HTR-8/SVneo (cell line): ENCODE data around the gene ING5.
A peak's percentile ranks its signal among the peaks of the same experiment; 100 is the strongest.
"Not testable (repeated sequence)": the region's sequence is repeated elsewhere in the genome, so short reads cannot be mapped to it uniquely, and the experiment has no call there.

Source experiments
- DNase-seq: peaks from one replicate; pipeline ENCODE4 v3.0.0; 2011; ENCODE audit warnings: low spot score, mixed read lengths; ENCODE audit not compliant: insufficient read length
- FAIRE-seq: peaks from 2 replicates; lab custom pipeline; 2011; peaks lifted over from hg19 to GRCh38; lab: Jason Lieb, UNC

The ING5 gene

DNA sequence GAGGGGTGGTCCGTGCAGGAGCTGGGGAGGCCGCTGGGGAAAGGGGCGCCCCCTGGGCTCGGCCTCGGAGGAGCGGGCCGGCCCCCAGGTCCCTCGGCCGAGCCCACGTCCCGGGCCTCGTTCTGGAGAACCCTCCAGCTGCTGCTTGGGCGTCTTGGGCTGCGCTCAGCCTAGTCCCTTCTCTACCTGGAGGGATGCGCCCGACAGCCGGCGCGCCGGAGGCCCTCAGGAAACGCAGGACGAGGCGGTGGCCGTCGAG is 32.3 kb downstream of the ING5 start:
- FAIRE-seq (no peak), DNase-seq (no peak)

DNA sequence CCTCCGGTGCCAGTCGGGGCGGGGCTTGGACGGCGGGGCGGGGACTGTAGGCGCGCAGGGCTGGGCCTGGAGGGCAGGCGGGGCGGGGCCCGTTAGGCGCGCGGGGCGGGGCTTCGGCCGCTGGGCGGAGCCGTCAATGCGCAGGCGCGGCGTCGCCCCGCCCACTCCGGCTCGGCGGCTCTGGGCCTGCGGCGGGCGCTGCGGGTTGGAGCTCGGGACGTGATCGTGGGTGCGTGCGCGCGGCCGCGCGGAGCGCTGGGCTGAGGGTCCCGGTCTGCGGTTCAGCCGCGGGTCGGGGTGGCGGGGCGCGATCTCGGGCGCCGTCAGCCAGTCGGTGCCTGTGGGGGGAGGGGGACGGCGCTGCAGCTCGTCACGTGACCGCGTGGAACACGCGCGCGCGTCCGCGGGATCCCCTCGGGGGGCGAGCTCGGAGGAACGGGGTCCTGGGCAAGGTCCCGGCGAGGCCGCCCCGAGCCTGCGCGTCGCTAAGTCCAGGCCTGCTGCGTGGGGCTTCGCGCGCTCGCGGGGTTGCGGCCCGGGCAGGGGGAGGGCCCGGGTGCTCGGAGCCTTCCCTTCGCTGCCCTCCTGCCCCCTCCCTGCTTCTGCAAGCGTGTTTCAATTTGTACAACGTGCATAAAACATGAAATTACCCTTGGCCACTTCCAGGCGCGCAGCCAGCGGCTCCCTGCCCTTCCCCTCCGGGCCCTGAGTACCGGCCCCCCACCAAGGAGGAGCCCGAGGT is 32.8 kb downstream of the ING5 start, which contains the start of gene D2HGDH:
D2HGDH (plus strand) TSS at position 164 of the 742 bp plus-strand sequence. CDS start 595 bp downstream, outside the sequence.
- peak; percentile 95 for FAIRE-seq
- peak; percentile 83 for DNase-seq

DNA sequence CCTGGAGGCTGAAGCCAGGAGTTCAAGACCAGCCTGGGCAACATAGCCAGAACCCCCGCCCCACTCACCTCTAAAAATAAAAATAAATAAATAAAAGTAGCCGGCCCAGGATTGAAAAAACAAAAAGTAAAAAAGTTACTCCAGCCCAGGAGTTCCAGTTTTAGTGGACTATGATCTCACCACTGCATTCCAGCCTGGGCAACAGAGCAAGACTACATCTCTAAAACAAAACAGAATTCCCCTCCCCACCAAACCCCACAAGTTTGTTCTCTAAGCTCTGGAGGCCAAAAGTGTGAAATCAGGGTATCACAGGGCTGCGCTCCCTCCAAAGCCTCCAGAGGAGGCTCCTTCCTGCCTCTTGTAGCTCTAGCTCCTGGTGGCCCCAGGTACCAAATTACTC is 34.3 kb downstream of the ING5 start:
- DNase-seq (no peak), FAIRE-seq (no peak)

DNA sequence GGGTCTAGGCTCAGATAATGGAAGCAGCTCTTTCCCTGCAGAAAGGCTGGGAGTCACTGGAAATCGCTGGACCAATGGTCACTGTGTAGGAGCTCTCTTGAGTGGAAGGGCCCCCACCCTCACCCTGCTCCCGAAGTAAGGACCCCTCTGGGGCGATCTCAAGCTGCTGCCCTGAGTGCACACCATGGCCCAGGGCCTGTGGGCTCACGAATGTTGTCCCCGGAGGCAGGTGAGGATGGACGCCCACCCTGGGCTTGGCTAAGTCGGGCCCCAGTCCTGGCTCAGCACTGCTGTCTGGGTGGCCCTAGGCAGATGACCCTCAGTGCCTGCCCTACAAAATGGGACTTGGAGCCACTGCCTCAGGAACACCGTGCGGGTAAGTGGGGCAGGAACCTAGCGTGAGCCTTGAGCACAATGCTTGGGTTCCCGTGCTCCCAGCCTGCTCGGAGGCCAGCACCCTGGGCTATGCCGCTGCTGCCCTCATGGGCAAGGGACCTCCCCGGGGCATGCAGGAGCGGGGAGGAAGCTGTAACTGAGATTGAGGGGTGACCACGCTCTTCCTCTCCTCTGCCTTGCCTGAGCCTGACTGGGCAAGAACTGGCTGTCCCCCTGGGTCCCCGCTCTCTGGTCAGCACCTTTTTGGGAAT is 36.3 kb downstream of the ING5 start:
- DNase-seq (no peak), FAIRE-seq (no peak)

DNA sequence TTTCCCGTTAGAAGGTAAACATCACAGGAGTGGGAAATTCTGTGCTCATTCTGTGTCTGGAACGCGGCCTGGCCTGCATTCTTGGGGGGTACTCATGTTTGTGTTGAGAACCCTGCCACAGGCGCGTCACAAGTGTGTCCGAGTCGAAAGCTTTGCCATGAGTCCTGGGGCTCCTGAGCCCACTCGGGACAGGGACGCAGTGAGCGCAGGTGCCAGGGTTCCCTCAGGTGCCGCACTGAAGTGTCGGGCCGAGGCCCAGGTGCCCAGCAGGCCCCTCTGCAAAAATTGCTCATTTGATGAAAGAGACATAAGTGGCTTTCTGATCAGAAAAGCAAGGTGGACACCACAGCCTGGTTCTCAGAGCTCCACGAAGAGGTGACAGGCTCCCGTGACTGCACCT is 37.3 kb downstream of the ING5 start:
- FAIRE-seq (no peak), DNase-seq (no peak)

DNA sequence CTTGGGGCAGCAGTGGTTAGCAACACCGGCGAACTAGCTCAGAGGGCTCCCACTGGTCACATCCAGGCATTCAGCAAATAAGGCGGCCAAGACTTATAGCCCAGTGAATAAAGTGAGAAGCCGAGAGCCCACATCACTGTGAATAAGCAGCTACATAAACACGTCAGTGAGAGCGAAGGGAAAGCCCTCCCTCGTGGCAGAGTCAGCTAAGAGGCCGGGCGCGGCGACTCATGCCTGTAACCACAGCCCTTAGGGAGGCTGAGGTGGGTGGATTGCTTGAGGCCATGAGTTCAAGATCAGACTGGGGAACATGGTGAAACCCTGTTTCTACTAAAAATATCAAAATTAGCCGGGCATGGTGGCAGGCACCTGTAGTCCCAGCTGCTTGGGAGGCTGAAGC is 37.8 kb downstream of the ING5 start:
- DNase-seq, result no peak
- no peak for FAIRE-seq

DNA sequence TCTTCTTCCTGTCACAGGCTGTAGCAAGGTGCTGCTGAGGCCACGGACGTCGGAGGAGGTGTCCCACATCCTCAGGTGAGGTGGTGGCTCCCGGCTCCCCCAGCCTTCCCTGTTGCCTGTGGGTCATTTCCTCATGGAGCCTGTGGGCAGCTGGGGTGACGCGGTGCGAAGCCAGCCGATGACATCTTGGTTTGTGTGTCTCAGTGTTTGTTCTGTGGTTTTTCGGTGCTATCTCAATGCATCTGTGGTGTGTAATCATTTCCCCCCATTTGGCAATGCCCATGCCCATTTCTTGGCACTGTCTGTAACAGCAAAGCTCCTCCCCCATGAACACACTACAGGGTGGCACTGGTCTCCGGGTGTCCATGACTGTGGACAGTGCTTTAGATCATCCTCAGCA is 39.2 kb downstream of the ING5 start:
- DNase-seq (no peak), FAIRE-seq (no peak)

DNA sequence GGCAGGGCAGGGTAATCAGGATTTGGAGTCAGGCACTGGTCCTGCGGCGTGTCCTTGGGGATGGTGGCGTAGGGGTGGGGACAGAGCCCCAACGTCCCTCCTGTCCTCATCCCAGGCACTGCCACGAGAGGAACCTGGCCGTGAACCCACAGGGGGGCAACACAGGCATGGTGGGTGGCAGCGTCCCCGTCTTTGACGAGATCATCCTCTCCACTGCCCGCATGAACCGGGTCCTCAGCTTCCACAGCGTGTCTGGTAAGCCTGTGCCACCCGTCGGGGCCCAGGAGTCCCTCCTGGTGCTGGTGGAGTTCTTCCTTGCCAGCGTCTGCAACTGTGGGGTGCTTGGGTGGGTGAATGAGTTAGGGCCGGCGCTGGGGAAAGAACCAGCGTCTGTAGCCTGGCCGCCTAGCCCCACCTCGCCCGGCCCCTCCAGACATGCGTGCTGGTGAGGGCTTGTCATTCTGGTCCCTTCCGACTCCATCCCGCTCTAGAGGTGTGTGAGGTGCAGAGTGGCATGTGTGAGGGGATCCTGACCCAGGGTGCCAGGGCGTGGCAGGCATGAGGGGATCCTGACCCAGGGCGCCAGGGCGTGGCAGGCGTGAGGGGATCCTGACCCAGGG is 40.6 kb downstream of the ING5 start:
- FAIRE-seq, result no peak

DNA sequence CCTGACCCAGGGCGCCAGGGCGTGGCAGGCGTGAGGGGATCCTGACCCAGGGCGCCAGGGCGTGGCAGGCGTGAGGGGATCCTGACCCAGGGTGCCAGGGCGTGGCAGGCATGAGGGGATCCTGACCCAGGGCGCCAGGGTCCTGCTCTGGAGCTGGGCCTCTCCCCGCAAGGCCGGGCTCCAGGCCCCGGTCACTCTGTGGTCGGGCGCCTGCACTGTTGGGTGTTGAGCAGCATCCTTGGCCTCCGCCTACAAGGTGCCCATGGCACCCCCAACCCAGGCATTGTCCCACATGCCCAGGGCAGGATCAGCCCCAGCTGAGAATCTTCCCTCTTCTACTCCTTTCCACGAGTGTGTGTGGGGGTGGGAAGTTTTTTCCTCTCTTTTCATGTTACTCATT is 41.2 kb downstream of the ING5 start:
- FAIRE-seq, DNase-seq: not testable (repeated sequence)

More for the DNA sequence above, 40.6 kb downstream of the ING5 start:
- DNase-seq, result no peak

DNA sequence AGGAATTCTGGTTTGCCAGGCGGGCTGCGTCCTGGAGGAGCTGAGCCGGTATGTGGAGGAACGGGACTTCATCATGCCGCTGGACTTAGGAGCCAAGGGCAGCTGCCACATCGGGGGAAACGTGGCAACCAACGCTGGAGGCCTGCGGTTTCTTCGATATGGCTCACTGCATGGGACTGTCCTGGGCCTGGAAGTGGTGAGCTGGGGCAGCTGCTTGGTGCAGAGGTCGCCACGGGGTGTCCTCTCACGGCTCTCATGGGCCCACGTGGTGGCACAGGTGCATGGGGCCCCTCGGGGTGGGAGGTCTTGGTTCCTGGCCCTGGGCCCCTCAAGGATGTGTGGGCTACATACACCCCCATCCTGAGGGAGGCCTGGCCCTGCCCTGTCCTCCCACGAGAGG is 41.8 kb downstream of the ING5 start:
- no peak for DNase-seq
- no peak for FAIRE-seq

DNA sequence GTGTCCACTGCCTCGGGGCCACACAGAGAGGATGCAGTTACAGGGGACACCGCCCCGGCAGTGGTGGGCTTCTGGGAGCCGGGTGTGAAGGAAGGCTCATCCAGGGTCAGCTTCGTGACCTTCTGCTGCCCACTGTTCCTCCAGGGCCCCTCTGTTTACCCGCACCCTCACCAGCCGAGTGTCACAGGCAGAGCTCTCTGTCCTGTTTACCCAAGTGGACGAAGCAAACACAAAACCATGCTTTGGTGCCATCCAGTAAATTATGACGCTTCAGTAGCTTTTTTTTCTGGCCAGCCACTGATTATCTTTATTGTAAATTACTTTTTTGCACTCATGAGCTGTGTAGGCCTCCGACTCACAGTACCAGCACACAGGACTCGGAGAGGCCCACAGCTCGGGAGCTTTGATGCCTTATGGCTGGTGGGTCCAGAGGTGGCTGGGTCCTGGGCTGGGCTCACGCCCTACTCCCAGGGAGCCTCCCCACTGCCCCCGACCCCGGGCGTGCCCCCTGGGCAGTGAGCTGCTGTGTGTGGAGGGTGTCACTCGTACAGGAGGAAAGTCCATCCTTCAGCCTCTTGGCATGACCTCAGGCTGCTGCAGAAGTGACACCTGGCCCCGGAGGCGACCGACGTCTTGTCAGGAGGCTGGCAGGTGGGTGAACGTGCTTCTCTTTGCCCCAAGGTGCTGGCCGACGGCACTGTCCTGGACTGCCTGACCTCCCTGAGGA is 42.4 kb downstream of the ING5 start:
- FAIRE-seq, result no peak
- DNase-seq, result no peak

DNA sequence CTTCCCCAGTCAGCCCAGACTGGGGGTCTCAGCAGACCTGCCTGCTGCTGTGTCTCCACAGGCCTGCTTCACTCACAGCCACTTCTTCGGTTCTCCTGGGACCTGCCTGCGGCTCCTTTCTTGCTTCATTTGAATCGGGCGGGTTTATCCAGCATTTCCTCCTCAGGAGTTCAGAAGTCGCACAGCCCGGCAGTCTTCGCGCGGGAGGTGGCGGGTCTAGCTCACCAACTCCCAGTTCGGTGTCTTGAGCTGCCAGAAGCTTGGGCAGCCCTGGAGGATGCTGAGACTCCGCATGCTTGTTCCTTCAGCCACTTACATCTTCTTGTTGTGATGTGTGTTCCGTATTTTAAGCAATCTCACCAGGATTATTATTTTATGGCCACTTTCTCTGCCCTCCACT is 43.4 kb downstream of the ING5 start:
- FAIRE-seq, result no peak
- no peak for DNase-seq

DNA sequence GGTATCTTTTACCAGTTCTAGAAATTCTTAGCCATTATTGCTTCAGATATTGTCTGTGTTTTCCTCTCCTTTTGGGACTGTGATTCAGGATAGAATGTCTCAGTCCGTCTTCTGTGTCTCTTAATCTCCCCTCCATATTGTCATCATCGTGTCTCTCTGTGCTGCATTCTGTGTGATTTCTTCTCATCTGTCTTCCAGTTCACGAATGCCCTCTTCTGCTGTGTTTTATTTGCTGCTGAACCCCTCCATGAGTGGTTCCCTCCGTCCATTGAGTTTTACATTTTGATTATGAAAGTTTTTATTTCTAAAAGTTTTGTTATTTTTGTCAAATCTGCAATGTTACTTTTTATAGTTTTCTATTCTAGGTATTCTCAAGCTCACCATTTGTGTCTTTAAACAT is 44.2 kb downstream of the ING5 start:
- FAIRE-seq, result no peak

DNA sequence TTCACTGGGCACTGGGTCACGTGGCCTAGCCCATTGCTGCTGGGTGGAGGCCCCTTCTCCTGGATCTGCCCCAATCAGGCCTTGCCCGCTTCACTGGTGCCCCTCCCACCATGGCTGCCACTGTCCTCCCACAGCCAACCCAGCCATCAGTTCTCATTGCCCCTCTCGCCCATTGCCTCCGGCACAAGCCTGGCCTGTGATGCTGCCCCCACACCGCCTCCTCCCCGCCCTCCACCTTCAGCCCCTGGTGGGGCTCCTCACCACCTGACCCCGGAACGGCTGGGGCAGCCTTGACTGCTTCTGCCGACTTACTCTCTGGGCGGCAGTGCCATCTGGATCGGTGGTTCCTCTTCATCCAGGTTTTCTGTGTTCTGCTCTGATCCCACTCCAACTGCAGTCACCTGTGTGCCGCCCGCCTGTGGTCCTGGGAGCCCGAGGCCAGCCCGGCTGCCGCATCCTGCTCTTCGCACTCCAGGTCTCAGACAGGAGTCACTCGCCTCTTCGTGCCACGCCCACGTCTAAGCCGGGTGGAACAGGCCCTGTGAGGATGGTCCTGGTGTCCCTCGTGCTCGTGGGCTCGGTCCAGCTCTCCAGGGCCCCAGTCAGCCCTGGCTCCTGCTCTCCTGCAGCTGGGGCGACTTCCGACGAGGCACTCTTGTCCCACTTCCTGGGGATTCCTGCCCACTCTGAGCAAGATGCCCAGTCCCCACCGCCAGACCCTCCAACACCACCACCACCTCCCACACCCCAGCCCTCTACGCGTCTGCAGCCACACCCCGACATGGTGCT is 46.8 kb downstream of the ING5 start:
- DNase-seq (no peak), FAIRE-seq (no peak)

More for the DNA sequence above, 44.2 kb downstream of the ING5 start:
- DNase-seq, result no peak

DNA sequence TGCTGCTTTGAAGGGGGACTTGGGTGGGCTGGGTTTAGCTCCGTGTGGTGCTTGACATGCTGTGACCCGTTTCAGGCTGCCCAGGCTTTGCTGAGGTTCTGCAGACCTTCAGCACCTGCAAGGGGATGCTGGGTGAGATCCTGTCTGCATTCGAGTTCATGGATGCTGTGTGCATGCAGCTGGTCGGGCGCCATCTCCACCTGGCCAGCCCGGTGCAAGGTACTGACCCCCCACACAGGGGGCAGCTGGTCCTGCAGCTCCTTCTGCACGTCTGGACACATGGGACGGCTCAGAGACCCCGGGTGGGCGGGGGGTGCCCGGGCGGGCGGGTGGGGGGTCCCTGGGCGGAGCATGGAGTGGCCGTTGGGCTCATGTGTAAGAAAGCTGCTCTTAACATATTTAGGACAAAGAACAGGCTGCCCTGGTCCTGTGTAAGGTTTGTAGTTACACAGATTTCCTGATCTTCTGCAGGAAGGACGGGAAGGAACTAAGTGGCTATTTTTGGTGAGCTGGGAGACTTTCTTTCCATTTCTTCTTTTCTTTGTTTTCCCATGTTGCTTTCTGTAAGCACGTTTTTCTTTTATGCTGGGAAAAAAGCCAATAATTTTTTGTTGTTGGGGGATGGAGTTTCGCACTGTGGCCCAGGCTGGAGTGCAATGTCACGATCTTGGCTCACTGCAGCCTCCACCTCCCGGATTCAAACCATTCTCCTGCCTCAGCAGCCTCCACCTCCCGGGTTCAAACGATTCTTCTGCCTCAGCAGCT is 48.4 kb downstream of the ING5 start:
- DNase-seq (no peak), FAIRE-seq (no peak)

DNA sequence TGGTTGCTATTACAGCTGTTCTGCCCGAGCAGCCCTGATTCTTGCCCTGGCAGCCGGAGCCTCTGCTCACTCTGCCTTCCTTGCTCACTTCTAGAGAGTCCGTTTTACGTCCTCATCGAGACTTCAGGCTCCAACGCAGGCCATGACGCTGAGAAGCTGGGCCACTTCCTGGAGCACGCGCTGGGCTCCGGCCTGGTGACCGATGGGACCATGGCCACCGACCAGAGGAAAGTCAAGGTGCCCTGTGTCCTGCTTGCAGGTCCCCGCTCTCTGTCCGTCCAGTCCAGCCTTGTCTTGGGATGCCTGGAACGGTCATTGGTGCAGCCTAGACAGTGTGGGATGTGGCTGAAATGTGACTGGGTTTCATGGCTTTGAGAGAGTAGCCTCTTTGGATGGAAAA is 49.3 kb downstream of the ING5 start:
- FAIRE-seq, result no peak
- DNase-seq, result no peak

DNA sequence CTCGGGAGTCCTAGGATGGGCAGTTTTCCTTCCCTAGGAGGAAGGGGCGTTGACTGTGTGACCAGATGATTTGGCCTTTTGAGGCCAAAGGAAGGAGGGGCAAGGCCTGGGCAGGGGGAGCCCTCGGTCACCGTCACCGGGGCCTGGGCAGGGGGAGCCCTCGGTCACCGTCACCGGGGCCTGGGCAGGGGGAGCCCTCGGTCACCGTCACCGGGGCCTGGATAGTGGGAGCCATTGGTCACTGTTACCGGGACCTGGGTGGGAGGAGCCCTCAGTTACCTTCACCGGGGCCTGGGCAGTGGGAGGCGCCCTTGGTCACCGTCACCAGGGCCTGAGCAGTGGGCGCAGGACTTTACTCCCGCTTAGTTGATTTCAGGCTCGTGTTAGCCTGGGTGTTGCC is 49.9 kb downstream of the ING5 start:
- FAIRE-seq, result no peak
- no peak for DNase-seq

DNA sequence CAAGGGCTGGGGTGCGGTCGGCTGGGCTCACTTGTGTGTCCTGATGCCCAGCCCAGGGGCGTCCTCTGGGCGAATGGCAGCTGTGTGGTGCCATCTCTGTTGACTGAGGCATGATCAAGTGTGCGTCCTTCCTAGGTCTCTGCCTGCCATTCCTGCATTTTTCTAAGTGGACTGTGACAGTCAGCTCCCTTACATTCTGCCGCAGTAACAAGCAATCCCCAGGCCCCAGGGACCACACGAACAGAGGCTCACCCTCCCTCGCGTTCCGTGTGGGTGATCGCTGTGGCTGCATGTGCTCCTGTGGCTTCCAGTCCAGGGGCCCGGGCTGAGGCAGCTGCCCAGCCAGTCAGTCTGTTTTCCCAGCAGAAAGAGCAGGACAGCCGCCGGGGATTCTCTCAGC is 50.4 kb downstream of the ING5 start:
- DNase-seq (no peak), FAIRE-seq (no peak)

DNA sequence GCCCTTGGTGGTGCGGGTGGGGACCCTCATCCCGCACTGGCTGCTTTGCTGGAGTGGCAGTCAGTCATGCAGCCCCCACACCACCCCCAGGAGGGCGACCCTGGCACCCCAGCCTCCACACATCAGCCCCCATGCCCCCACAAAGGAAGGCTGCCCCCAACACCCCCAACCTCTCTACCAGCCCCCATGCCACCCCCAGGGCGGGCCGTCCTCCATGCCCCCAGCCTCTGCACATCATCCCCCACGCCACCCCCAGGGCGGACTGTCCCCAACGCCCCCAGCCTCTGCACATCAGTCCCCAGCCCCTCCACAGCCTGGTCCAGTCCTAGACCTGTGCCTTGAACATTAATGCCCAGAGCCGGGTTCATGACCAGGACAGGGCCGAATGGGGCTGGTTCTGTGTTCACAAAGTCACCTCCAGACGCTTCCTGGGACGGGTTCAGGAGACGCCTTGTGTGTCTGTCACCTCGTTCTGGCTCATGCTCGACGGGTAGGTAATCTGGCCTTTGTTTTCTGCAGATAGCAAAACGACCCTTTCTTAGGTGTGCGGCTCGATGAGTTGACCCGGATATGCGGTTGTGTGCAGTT is 50.9 kb downstream of the ING5 start:
- DNase-seq, result no peak
- FAIRE-seq, result no peak
